Upper lobe of left lung (tissue), 4 donors: ENCODE results near the gene PLSCR2.

Source experiments
- CTCF ChIP-seq, 6 experiments: fragments of 450-650 bp in 4 of 6; fragments of 200-600 bp in 2 of 6; sonication (generic) in 2 of 6; IDR thresholded peaks; one replicate each; pipeline ENCODE4 v1.5.1; 2016 to 2019; ENCODE audit warnings: antibody characterized with exemption in 6 of 6
- EP300 ChIP-seq, 4 donors: sonication (generic); formaldehyde crosslinking; IDR thresholded peaks; one replicate each; pipeline ENCODE4 v1.5.1; 2017; ENCODE audit warnings: antibody characterized with exemption in 4 of 4, control low read depth in 2 of 4
- POLR2A ChIP-seq, 4 donors: fragments of 450-650 bp; IDR thresholded peaks; one replicate each; pipeline ENCODE4 v1.5.1; 2016 to 2017; ENCODE audit warnings: antibody characterized with exemption in 4 of 4, mild to moderate bottlenecking in 2 of 4
- POLR2AphosphoS5 ChIP-seq, 2 donors: sonication (generic); formaldehyde crosslinking; IDR thresholded peaks; one replicate each; pipeline ENCODE4 v1.5.1; 2017; ENCODE audit warnings: antibody characterized with exemption in 2 of 2

GRCh38 chr3:146407956-146408355 lies 61.4 kb downstream of the PLSCR2 start:
- TF ChIP-seq CTCF (IDR thresholded peaks at IDR 0.05), result no peak
- no peak for TF ChIP-seq POLR2A (IDR thresholded peaks at IDR 0.05)
- TF ChIP-seq EP300 (IDR thresholded peaks at IDR 0.05), result no peak
- no peak for TF ChIP-seq POLR2AphosphoS5 (IDR thresholded peaks at IDR 0.05)
